Stimulated activated CD4-positive, alpha-beta T cell treated with anti-CD3 and anti-CD28 coated beads, TNF-alpha, amount 100 ng/mL, for 1 hour (primary cell): ENCODE measurements around the gene KIFC3.
"Not testable (repeated sequence)": the region's sequence is repeated elsewhere in the genome, so short reads cannot be mapped to it uniquely, and the experiment has no call there.

Experiments used
- DNase-seq, 3 donors: peaks; one replicate each; pipeline ENCODE4 v3.0.0-alpha.2; 2020; ENCODE audit warnings: low read depth in 3 of 3, low spot score in 1 of 3

Gene KIFC3

DNA sequence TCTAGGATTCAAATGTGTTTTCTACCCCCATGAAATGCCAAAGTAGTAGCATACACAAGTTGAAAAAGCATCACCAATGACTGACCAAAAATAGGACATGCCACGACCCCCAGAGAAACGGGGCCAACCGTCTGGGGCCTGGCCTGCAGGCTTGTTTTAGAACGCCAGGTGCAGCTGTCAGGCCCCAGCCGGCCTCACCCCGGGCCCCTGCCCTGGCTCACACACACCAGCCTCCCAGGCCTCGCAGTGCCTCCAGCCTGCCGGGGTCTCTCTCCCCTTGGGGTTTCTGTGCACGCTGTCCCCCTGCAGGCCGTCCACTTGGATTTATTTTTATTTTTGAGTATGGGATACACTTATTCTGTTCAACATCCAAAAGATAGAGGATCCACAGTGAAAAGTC is 58.8 kb downstream of the KIFC3 start:
- DNase-seq: no peak

DNA sequence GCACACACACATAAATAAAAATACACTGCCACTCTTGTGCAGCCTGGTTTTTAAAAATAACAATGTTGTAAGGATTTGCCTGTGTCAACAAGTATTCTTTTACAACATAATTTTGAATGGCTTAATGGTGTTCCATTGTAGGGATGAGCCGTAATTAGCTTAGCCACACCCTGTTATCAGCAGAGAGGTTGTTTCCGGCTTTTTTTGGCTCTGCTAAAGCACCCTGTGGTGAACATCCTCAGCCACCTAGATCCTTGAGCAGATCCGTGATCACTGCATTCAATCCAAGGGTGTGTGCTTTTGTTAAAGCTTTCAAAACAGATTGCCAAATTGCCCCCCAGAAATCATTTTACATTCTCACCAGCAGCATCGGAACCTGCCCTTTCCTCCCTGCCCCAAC is 59.7 kb downstream of the KIFC3 start:
- DNase-seq: no peak

DNA sequence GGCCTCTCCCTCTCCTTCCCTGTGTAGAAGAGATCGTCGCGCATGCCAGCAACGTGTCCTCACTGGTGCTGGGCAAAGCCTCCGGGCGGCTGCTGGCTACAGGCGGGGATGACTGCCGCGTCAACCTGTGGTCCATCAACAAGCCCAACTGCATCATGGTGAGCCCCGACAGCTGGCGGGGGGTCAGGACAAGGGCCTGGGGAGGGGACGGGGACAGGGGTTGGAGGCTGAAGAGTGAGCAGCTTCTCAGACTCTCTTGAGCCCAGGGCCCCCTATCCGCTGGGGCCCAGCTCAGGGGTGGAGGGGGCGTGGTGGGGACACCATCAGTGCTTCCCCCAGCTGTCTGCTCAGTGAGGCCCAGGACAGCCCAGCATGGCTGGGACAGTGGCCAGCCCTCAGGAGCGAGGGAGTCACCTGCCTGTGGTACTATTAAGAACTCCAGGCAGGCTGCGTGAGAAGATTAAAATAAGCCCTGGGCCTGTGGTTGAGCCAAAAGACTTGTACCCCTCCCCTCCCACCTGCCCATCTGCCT is 60.6 kb downstream of the KIFC3 start:
- no peak for DNase-seq

DNA sequence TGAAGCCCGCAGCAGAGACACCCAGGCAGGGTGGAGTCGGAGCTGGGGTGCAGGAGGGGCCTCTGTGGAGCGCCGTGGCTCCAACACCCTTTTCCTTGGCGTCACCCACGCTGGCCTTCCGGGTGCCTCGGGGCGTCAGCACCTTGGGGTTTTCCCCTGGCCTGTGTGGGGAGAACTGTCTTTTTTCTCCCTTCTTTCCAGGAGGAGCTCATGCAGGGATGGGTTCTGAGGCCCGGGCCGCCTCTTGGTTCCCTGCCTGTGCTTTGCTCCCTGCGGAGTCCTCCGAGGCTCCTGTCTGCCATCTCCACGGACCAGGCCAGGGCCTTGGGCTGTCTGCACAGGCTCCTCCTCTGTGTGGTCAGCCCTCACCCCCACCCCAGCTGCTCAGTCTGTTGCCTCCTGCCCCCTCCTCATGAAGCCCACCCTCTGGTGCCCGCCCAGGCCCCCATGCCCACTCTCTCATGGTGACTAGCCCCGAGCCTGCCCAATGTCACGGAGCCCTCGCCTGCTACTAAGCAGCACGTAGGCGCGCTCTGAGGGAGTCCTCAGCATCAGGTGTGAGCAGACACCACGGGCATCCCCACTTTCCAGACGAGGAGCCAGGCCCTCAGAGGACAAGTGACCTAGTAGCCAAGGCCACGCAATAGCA is 61.7 kb downstream of the KIFC3 start:
- no peak for DNase-seq

DNA sequence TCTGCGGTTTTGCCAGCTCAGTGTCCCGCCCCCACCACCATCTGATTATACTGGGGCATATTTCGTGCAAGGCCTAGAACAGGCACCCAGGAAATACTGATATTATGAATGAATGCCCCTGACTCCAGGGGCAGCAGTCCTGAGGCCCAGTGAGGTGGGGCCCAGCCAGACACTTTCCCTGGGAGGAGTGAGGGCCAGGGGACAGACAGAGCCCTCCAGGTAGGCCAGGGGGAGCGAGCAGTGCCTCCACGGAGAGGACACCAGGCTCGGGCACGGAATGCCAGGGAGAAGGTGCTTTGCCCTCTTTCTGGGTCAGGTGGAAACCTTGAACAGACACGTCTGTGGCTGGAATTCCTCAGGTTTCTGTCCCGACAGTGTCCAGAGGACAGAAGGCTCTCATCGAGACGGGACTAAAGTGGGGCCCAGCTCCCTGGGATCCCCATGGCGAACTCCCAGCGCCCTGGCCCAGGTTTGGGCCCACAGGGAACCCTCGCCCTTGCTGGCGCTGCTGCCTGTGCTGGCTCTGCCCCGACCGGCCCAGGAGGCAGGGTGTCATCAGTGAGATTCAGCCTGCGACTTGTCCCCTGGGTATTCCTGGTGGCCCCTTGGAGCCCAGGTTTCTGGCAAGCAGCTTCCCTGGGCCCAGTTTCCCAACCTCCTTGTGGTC is 62.4 kb downstream of the KIFC3 start:
- no peak for DNase-seq

DNA sequence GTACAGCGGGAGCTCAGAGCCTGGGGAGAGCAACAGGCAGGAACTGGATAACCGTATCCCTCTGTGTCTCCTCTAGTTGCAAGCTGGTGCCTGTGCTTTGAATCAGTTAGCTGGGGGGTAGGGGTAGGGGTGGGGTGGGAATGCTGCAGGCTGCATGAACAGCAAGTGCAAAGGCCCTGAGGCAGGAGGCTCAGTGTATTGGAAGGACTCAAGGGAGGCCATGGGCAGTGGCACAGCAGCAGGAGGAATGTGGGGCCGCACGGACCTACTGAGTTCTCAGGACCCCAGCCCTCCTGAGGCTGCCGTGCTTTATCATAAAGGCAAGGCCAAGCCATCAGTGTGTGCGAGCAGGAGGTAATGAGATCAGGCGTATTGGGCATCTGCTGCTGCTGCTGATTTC is 63.4 kb downstream of the KIFC3 start:
- DNase-seq: no peak

DNA sequence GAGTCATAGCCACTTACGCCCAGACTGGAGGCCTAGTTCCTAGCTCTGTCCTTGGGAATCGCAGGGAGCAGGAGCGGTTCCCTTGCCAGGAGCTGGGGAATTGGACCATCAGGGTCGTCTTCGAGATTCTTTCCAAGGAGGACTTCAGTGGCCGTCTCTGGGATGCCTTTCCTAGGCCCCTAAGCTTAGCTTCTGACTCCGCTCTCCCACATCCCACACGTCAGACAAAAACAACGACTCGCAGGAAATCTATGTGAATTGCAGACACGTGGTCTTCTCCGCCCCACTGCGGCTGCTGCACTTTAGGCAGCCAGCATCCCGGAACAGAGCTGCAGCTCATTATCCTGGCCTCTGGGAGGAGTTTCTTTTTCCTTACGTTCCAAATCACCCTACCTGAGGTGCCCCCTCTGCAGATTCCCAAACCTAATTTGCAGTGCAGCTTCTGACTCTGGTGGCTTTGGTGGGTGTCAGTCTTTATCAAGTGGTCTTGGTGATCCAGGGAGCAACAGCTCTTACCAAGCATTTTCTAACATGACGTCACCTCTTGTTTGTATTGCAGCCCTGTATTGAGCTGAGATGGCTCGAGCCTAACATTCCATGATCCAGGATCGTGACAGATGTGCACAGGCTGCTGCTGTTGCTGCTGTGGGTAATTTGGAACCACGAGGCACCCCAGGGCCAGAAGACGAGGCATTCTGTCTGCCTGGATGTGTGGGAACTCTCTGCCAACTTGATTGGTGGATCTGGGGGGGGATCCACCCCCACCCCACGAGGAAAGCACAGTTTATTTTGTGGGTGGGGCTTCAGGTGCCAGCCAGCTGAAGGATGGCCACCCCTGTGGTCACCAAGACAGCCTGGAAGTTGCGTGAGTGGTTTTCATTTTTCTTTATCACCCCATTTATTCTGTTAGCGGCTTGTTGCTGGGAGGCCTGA is 65.6 kb downstream of the KIFC3 start:
- DNase-seq: no peak

DNA sequence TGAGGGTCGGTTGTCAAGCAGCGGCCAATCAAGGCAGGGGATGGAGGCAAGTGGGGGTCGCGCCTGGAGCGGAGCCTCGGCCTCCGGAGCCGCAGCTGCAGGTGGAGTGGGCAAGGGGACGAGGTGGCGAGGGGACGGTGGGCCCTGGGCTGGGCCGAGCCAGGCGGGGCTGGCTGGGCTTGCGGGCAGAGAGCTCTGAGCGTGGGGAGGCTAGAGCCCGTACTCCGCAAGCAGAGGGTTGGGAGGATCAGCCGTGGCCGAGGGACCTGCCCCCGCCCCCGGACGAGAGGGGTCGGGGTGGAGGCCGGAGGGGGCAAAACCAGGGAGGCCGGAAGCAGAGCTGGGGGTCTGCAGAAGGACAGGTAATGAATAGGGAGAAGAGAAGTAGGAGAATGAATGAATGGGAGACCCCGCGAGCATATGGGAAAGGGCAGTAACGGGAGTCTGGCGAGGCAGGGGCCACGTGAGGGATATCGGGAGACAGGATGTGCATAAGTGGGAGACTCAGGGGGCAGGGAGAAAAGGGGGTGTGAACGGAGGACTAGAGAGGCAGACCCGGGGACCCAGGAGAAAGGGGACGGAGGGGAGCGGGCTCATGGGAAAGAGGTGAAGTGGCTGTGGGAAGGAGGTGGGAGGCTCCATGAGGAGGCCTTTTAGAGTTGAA is 66.4 kb downstream of the KIFC3 start, which contains the start of gene KATNB1:
KATNB1 (plus strand) TSS at position 16 of the 664 bp plus-strand sequence. CDS start 1,474 bp downstream, outside the sequence.
- DNase-seq: no peak

DNA sequence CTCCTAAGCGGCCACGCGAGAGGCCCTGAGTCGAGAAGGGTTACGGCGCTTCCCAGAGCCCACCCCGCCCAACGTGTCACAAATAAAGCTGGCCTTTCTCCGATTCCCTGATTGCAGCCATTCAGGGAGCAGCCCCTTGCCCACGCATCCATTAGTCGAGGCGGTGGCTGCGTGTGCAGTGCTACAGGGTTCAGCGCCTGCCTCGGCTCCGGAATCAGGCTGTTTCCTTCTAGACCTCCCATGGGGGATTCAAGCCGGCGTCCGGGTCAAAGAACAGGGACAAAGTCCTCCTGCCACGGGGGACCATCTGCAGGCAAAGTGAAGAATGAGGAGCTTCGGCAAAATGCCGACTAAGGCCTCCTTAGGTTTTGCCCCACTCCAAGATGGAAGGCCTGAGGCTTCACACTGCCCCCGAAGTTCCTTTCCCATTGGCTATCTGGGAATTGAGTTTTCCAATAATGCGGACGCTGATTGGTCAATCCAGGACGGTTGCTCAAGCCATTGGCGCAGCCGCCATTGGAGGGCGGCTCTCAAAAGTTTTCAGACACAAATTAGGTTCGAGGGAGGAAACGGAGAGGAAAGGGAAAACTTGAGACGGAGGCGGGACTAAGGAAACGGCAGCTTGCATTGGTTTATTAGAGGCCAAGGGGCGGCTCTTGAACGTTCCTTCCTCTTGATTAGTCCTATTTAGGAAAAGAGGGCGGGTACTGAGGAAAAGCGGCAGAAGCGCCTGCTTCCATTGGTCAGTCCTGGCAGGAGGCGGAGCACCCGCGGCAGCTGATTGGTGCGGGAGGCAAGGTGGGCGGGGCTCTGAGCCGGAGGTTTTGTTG is 67.2 kb downstream of the KIFC3 start:
- DNase-seq: peak; percentile 91 to 94 (median 93)

DNA sequence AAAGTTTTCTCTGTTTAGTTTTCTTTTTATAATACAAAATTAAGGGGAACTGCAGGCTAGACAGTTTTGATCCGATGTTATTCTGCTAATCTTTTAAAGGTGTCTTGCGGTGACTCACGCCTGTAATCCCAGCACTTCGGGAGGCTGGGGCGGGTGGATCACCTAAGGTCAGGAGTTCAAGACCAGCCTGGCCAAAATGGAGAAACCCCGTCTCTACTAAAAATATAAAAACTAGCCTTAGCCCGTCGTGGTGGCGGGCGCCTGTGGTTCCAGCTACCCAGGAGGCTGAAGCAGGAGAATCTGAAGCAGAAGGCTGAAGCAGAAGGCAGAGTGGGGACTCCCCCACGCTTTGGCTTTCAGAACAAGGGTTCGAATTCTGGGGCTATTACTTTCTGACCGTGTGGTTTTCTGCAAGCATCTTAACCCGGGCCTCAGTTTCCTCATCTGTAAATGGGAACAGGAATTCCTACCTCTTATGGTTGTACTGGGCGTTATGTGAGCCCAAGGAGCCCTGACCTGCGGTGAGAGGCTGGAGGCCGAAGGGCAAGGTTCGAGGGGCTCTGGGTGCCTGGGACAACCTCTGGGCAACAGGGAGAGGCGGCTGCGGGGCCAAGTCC is 67.9 kb downstream of the KIFC3 start:
- no peak for DNase-seq

DNA sequence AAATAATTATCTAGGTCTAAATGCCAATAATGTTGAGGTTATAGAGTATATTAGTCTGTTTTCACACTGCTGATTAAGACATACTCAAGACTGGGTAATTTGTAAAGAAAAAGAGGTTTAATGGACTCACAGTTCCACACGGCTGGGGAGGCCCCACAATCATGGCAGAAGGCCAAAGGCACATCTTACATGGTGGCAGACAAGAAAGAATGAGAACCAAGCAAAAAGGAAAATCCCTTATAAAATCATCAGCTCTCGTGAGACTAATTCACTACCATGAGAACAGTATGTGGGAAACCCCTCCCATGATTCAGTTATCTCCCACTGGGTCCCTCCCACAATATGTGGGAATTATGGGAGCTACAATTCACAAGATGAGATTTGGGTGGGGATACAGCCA is 69.6 kb downstream of the KIFC3 start:
- no peak for DNase-seq

DNA sequence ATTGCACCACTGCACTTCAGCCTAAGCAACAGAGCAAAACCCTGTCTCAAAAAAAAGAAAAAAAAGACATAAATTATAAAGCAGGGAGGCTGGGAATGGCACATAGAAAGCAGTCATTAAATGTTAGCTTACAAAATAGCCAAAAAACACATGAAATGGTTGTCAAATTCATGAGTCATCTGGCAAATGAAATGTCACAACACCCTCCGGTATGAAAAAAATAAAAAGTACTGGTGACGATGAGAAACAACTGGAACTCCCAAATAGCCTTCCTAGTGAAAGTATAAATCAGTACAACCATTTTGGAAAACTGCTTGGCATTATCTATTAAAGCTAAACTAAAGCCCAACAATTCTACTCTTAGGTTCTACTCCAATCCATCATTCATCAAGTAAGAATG is 70.3 kb downstream of the KIFC3 start:
- no peak for DNase-seq

DNA sequence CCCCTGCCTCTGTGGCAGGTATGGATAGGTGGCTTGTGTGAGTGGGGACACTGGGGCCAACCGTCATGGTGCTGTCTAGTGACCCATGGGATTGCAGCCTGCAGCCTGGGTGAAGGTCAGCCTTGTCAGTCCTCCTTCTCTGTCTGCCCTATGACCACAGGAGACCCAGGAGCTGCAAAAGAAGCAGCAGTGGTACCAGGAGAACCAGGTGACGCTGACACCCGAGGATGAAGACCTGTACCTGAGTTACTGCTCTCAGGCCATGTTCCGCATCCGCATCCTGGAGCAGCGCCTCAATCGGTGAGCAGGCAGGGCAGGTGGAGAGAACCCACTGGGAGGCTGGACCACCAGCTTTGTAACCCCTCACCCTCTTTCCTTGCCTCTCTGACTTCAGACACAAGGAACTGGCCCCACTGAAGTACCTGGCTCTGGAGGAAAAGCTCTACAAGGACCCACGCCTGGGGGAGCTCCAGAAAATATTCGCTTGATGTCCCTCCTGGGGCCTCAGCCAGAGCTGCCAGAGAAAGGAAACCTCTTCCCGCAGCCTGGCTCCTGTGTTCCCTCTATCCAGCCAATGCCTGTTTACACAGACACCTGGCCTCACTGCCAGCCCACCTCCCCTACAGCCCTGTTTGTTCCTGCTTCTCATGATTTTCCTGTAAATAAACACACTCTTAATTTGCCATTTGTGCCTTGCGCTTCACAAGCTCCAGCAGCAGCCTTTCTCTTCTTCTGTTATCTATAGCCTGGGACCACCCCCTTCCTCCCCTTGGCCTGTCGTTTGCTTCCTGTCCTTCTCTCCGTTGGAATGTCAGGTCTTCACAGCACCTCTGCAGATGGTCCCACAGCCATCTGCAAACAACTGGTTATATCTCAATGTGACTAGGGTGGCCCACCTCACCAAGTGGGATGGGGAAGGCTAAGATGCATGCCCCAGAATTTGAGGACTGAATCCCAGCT is 71.2 kb downstream of the KIFC3 start:
- DNase-seq: no peak

DNA sequence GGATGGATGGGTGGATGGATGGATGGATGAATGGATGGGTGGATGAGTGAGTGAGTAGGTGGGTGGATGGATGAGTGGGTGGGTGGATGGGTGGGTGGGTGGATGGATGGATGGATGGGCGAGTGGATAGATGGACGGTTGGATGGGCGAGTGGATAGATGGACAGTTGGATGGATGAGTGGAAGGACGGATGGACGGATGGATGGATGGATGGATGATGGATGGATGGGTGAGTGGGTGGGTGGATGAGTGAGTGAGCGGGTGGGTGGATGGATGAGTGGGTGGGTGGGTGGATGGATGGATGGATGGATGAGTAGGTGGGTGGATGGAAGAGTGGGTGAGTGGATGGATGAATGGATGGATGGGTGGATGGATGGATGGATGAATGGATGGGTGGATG is 72.4 kb downstream of the KIFC3 start:
- DNase-seq: not testable (repeated sequence)

DNA sequence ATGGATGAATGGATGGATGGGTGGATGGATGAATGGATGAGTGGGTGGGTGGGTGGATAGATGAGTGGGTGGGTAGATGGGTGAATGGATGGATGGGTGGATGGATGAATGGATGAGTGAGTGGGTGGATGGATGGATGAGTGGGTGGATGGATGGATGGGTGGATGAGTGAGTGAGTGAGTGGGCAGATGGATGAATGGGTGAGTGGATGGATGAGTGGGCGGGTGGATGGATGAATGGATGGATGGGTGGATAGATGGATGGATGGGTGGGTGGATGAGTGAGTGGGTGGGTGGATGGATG is 73.2 kb downstream of the KIFC3 start:
- DNase-seq: no peak

DNA sequence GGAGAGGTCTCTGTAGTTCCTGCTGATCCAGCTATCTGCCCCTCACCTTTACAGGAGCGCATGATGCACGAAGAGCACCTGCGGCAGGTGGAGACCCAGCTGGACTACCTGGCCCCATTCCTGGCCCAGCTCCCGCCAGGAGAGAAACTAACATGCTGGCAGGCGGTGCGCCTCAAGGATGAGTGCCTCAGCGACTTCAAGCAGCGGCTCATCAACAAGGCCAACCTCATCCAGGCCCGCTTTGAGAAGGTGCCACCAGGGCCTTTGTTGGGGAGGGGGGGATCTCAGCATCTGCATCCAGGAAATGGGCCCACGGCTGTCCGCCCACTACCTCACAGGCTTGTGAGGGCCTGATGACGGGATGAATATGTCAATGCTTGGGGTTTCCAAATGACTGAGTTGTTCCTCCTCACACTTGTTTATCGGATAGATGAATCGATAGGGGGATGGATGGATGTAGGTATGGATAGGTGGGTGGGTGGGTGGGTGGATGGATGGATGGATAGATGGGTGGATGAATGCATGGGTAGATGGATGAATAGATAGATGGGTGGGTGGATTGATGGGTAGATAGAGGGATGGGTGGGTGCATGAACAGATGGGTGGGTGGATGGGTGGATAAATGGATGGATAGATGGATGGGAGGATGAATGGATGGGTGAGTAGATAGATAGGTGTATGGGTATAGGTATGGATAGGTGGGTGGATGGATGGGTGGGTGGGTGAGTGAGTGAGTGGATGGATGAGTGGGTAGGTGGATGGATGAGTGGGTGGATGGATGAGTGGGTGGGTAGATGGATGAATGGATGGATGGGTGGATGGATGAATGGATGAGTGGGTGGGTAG is 73.7 kb downstream of the KIFC3 start:
- no peak for DNase-seq

DNA sequence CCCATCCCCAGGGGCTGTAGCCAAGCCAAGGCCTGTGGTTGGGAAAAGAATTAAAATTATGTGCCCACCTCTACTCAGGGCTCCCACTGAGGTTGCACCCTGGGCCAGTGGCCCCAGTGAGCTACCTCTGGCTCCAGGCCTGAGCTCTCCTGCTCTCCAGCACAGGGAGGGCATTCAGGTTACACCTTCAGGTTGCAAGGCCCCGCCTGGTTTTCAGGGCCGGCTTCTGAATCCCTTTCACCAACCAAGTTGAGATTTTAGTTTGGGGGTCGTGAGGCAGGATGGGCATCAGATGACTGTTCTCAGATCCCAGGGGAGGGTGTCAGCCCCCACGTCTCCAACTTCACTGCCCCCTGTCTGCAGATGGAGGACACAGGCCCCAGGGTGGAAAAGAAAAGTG is 74.7 kb downstream of the KIFC3 start:
- no peak for DNase-seq

DNA sequence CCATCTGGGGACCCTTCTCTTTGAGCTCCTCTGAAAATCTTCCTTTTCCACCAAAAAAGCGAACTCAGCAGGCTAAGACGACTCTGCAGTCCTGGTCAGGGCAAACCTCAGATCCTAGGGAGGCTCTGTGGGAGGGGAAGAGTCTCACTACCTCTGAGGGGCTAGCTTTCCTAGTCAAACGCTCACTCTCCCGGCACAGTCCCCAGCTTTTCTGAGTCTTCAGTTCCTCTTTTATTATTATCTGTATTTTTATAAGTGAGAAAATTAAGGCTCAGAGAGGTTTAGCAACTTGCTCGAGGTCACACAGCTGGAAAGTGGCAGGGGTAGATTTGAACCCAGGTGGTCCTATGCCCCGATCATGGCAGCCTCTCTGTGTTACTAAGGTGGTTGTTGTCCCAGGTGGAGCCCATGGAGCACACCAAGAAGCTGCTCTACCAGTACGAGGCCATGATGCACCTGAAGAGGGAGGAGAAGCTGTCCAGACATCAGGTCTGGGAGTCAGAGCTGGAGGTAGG is 75.8 kb downstream of the KIFC3 start:
- DNase-seq: no peak
